IMR-90 (cell line): ENCODE data around the gene GADD45A. TPM values are rescaled to one million over a fixed set of nuclear protein-coding genes. Genes with fewer than 3 reads are reported as not detected.

Source experiments
- ATAC-seq: fragments of 200-7000 bp; cut with Tn5 transposase; 2 replicates; pipeline ENCODE4 v1.9.1; 2020; ENCODE audit warnings: low read depth, mild to moderate bottlenecking, moderate library complexity
- BruUV-seq: library from RNA; stranded (reverse); fragments of 400-500 nt; replicated peaks from 2 replicates; lab custom pipeline; 2021; lab: Mats Ljungman, UMichigan
- CTCF ChIA-PET: fragments of 300-600 bp; formaldehyde crosslinking; extraction: SDS; loops from one replicate; lab custom pipeline; 2021; ENCODE audit warnings: antibody characterized with exemption; lab: Yijun Ruan, JAX
- POLR2A ChIA-PET: fragments of 300-600 bp; sonication (Branson Sonifier 250); formaldehyde crosslinking; loops from one replicate; lab custom pipeline; 2022; ENCODE audit warnings: antibody characterized with exemption; ENCODE audit not compliant: unreplicated experiment; lab: Charles Lee
- DNase-seq: peaks from one replicate; pipeline ENCODE4 v3.0.0; 2013
- H2AFZ ChIP-seq: replicated peaks from 2 replicates; pipeline ENCODE3; 2013; ENCODE audit warnings: low read length, mild to moderate bottlenecking; ENCODE audit not compliant: poor library complexity
- H2AK5ac ChIP-seq: 2 replicates; pipeline ENCODE4 v1.6.1; 2013; ENCODE audit warnings: low read depth, low read length, inconsistent platforms
- H2AK9ac ChIP-seq: replicated peaks from 2 replicates; pipeline ENCODE3; 2013; ENCODE audit warnings: mild to moderate bottlenecking, low read depth, low read length, moderate library complexity; ENCODE audit not compliant: poor library complexity
- H2BK120ac ChIP-seq: 2 replicates; pipeline ENCODE4 v1.6.1; 2013; ENCODE audit warnings: low read depth, low read length, inconsistent platforms
- H2BK15ac ChIP-seq: 3 replicates; pipeline ENCODE4 v1.6.1; 2013; ENCODE audit warnings: low read depth, low read length, inconsistent platforms
- H2BK20ac ChIP-seq: 2 replicates; pipeline ENCODE4 v1.6.1; 2013; ENCODE audit warnings: low read depth, mild to moderate bottlenecking, inconsistent platforms, low read length, moderate library complexity
- H2BK5ac ChIP-seq: 2 replicates; pipeline ENCODE4 v1.6.1; 2013; ENCODE audit warnings: mild to moderate bottlenecking, low read depth, low read length, inconsistent platforms; ENCODE audit not compliant: poor library complexity, severe bottlenecking
- H3K14ac ChIP-seq: replicated peaks from 2 replicates; pipeline ENCODE4 v1.6.1; 2013; ENCODE audit warnings: low read depth, low read length, inconsistent platforms
- H3K18ac ChIP-seq: 2 replicates; pipeline ENCODE4 v1.6.1; 2013; ENCODE audit warnings: low read depth, low read length, control low read depth
- H3K23ac ChIP-seq: 2 replicates; pipeline ENCODE4 v1.6.1; 2013; ENCODE audit warnings: low read depth, low read length, inconsistent platforms
- H3K27ac ChIP-seq: 2 replicates; pipeline ENCODE4 v1.5.1; 2013; ENCODE audit warnings: mild to moderate bottlenecking, control low read depth, low read length; ENCODE audit not compliant: insufficient read depth
- H3K27me3 ChIP-seq: 2 replicates; pipeline ENCODE4 v1.6.1; 2013; ENCODE audit warnings: low read length; ENCODE audit not compliant: control insufficient read depth, insufficient read depth
- H3K36me3 ChIP-seq: 2 replicates; pipeline ENCODE4 v1.6.1; 2013; ENCODE audit warnings: low read length, mixed read lengths; ENCODE audit not compliant: control insufficient read depth, insufficient read depth
- H3K4ac ChIP-seq: 2 replicates; pipeline ENCODE4 v1.6.1; 2013; ENCODE audit warnings: low read depth, low read length, inconsistent platforms
- H3K4me1 ChIP-seq: 2 replicates; pipeline ENCODE4 v1.6.1; 2013; ENCODE audit warnings: low read length, mixed read lengths; ENCODE audit not compliant: control insufficient read depth, insufficient read depth
- H3K4me2 ChIP-seq: 2 replicates; pipeline ENCODE4 v1.6.1; 2013; ENCODE audit warnings: low read depth, mild to moderate bottlenecking, control low read depth, low read length, moderate library complexity
- H3K4me3 ChIP-seq: 2 replicates; pipeline ENCODE4 v1.5.1; 2013; ENCODE audit warnings: low read depth, mild to moderate bottlenecking, control low read depth, low read length, moderate library complexity; ENCODE audit not compliant: insufficient read depth
- H3K56ac ChIP-seq: 2 replicates; pipeline ENCODE4 v1.6.1; 2013; ENCODE audit warnings: low read length, inconsistent platforms; ENCODE audit not compliant: insufficient read depth; ENCODE audit errors: extremely low read depth
- H3K79me1 ChIP-seq, 2 experiments: 2 replicates each; pipeline ENCODE4 v1.6.1; 2013; ENCODE audit warnings: low read length in 2 of 2, inconsistent platforms in 1 of 2, low read depth in 1 of 2
- H3K9ac ChIP-seq: 2 replicates; pipeline ENCODE4 v1.6.1; 2013; ENCODE audit warnings: low read depth, low read length, control low read depth
- H3K9me1 ChIP-seq: 2 replicates; pipeline ENCODE4 v1.6.1; 2013; ENCODE audit warnings: low read length, inconsistent platforms; ENCODE audit not compliant: insufficient read depth
- H3K9me3 ChIP-seq: 2 replicates; pipeline ENCODE4 v1.6.1; 2013; ENCODE audit warnings: low read length; ENCODE audit not compliant: control insufficient read depth, insufficient read depth
- H4K20me1 ChIP-seq: 2 replicates; pipeline ENCODE4 v1.6.1; 2013; ENCODE audit warnings: low read length, inconsistent platforms; ENCODE audit not compliant: insufficient read depth
- H4K5ac ChIP-seq: 2 replicates; pipeline ENCODE4 v1.6.1; 2013; ENCODE audit warnings: mild to moderate bottlenecking, low read depth, low read length, control low read depth
- H4K8ac ChIP-seq, 2 experiments: 2 replicates each; pipeline ENCODE4 v1.6.1; 2013; ENCODE audit warnings: low read depth in 2 of 2, low read length in 2 of 2, control low read depth in 1 of 2, inconsistent platforms in 1 of 2
- H4K91ac ChIP-seq: 2 replicates; pipeline ENCODE4 v1.6.1; 2013; ENCODE audit warnings: low read depth, low read length, inconsistent platforms; ENCODE audit not compliant: insufficient read depth
- BHLHE40 ChIP-seq: fragments of 150-350 bp; IDR thresholded peaks from 2 replicates; pipeline ENCODE4 v1.6.1; 2016; ENCODE audit warnings: mild to moderate bottlenecking, low read depth, low read length
- CEBPB ChIP-seq: IDR thresholded peaks from 2 replicates; pipeline ENCODE4 v1.6.1; 2012; ENCODE audit warnings: low read depth, low read length, improper control_type of control experiment
- CHD1 ChIP-seq: IDR thresholded peaks from 2 replicates; pipeline ENCODE4 v1.6.1; 2012; ENCODE audit warnings: low read depth, low read length, improper control_type of control experiment
- ELK1 ChIP-seq: fragments of 150-350 bp; IDR thresholded peaks from 2 replicates; pipeline ENCODE4 v1.6.1; 2016; ENCODE audit warnings: low read depth, mild to moderate bottlenecking, low read length, moderate library complexity, borderline replicate concordance
- FOS ChIP-seq: fragments of 150-350 bp; IDR thresholded peaks from 2 replicates; pipeline ENCODE4 v1.6.1; 2016; ENCODE audit warnings: low read depth, low read length
- MAFK ChIP-seq: IDR thresholded peaks from 2 replicates; pipeline ENCODE4 v1.6.1; 2012; ENCODE audit warnings: low read depth, low read length, improper control_type of control experiment
- MAZ ChIP-seq: IDR thresholded peaks from 2 replicates; pipeline ENCODE4 v1.6.1; 2012; ENCODE audit warnings: low read depth, mild to moderate bottlenecking, low read length, improper control_type of control experiment, moderate library complexity, borderline replicate concordance
- MXI1 ChIP-seq: IDR thresholded peaks from 2 replicates; pipeline ENCODE4 v1.6.1; 2012; ENCODE audit warnings: low read depth, mild to moderate bottlenecking, low read length, moderate library complexity, borderline replicate concordance
- NFE2L2 ChIP-seq: fragments of 150-350 bp; IDR thresholded peaks from 2 replicates; pipeline ENCODE4 v1.6.1; 2016; ENCODE audit warnings: low read depth, mild to moderate bottlenecking, low read length
- POLR2A ChIP-seq: IDR thresholded peaks from 2 replicates; pipeline ENCODE4 v1.6.1; 2012; ENCODE audit warnings: mild to moderate bottlenecking, low read depth, low read length
- RAD21 ChIP-seq: IDR thresholded peaks from 2 replicates; pipeline ENCODE4 v1.6.1; 2012; ENCODE audit warnings: low read length, improper control_type of control experiment
- RCOR1 ChIP-seq: IDR thresholded peaks from 2 replicates; pipeline ENCODE4 v1.6.1; 2012; ENCODE audit warnings: mild to moderate bottlenecking, low read length, improper control_type of control experiment; ENCODE audit not compliant: insufficient replicate concordance
- SMC3 ChIP-seq: fragments of 150-350 bp; IDR thresholded peaks from 2 replicates; pipeline ENCODE4 v1.6.1; 2016; ENCODE audit warnings: low read depth, mild to moderate bottlenecking, antibody characterized with exemption, low read length, moderate library complexity
- USF2 ChIP-seq: fragments of 150-350 bp; IDR thresholded peaks from 2 replicates; pipeline ENCODE4 v1.6.1; 2017; ENCODE audit warnings: mild to moderate bottlenecking, antibody characterized with exemption, low read length, low read depth
- WGBS, 2 experiments: methylation state at CpG; one replicate each; pipeline versions ENCODE4 v1.1.5 to v1.1.7; 2013; ENCODE audit warnings: missing lambda C conversion rate in 2 of 2; ENCODE audit not compliant: insufficient read length in 1 of 2; ENCODE audit errors: extremely low coverage in 2 of 2; 5-methylcytosine and 5-hydroxymethylcytosine counted together
- dilution Hi-C: fragments of 300-500 bp; cut with HindIII; formaldehyde crosslinking; loops from one replicate; pipeline ENCODE4 v1.14.3; 2018; ENCODE audit warnings: low sequenced_read_pairs; ENCODE audit not compliant: unreplicated experiment
- in situ Hi-C: fragments of 300-500 bp; cut with MboI; formaldehyde crosslinking; loops from 3 replicates; pipeline ENCODE4 v1.14.3; 2019; ENCODE audit warnings: low sequenced_read_pairs, inconsistent platforms, mixed read lengths
- intact Hi-C: fragments of 100-400 bp; cut with micrococcal nuclease; formaldehyde crosslinking; loops from 2 replicates; pipeline ENCODE4 v1.10.0; 2022
- polyA plus RNA-seq, 3 experiments: library from polyadenylated mRNA; depleted of rRNA; stranded (reverse); fragments of >200 nt; gene quantifications; 2 replicates each; pipeline ENCODE4 v1.2.3, GENCODE V29; 2012; ENCODE audit warnings: low replicate concordance in 1 of 3
- total RNA-seq: library from RNA; depleted of rRNA; stranded (reverse); fragments of >200 nt; gene quantifications from 2 replicates; pipeline ENCODE4 v1.2.3, GENCODE V29; 2012

The GADD45A gene
- total and polyA plus RNA-seq, 2 of the 4 experiments (the other 2 are of a cell fraction) = 10.9 to 114 TPM

DNA sequence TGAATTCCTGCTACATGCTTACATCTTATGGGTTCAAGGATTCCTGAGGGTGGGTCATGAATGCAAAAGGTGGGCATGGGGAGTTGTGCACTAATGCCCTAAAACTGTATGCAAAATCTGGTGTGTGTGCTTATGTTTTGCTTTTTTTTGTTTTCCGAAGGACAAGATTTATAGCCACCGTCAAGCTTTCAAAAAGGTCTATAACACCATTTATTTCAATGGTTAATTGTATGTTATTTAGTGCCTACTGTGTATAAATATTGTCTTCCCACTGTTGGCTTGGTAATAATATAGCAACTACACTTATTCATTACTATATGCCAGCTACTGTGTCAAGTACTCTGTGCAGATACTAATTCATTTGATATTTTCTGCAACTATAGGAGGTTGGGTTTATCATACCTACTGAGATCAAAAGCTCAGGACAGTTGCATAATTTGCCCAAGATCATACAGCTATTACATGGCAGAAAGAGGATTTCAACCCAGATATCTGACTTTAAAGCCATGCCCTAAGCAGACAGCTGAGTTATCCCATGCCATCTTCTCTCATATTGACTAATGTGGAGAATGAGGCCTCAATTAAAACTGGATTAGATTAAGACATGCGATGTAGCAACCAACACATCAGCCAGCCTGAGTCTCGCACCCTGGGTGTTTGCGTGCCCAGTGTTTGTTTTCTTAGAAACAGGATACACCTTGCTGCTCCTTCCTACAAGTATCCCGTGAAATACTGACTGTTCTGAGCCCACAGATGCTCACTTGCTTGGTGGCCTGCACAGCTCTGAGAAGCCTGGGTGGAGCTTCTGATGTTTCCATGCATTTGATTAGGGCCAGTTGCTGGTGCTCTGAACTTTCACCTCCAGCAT, 34.6 kb downstream of the GADD45A start:
- DNase-seq = no peak
- WGBS, 2 experiments = 80% methylated on average over 1 of the region's 6 CpGs; no CpG with 5 or more reads in 1 of the 2 experiments
- Histone ChIP-seq H3K36me3 (peaks cover 3% of the 10 kb centered on the region; the same call in 1 of the 2 replicates), H3K18ac (no peak overlapping the region), H2BK20ac (no peak overlapping the region), H3K4ac (no peak overlapping the region), H2AK9ac (no peak overlapping the region), H3K14ac (0 out of 2 replicates have a peak overlapping the region, but pooled peaks have one; percentile 16), H3K79me1 (peaks cover 50 to 82% of the 10 kb centered on the region in 2 experiments), H3K9ac (no peak overlapping the region), H3K23ac (no peak overlapping the region), H4K5ac (no peak overlapping the region), H3K27ac (no peak overlapping the region), H3K4me1 (peaks cover 17% of the 10 kb centered on the region), H4K20me1 (peaks cover 21% of the 10 kb centered on the region; the same call in 1 of the 2 replicates), H3K9me3 (no peaks in the 10 kb centered on the region), H3K56ac (no peak overlapping the region), H4K91ac (no peak overlapping the region), H2BK5ac (no peak overlapping the region), H2BK120ac (no peak overlapping the region), H2AK5ac (no peak overlapping the region), H2AFZ (no peak overlapping the region), H3K27me3 (no peaks in the 10 kb centered on the region), H3K4me2 (no peak overlapping the region), H2BK15ac (no peak overlapping the region), H3K4me3 (no peak overlapping the region), H4K8ac (no peak overlapping the region), H3K9me1 (peaks cover 29% of the 10 kb centered on the region)
- in situ Hi-C loops (no loop called here), dilution Hi-C loops (no loop called here), intact Hi-C loops (no loop called here)
- no TSS peak for BruUV-seq
- no peak for ATAC-seq
- CTCF ChIA-PET = interaction anchor here (0.6 kb wide), 1 partner anchor 193 kb away, joined by 3 read pairs; no protein-coding TSS in a partner anchor
- POLR2A ChIA-PET = no interaction called here
- TF ChIP-seq MXI1 (no peak), POLR2A (no peak), SMC3 (no peak), FOS (no peak), BHLHE40 (no peak), RAD21 (no peak), USF2 (no peak), ELK1 (no peak), CHD1 (no peak), RCOR1 (no peak), MAZ (no peak), CEBPB (no peak), MAFK (no peak), NFE2L2 (no peak)
